ENCODE data around the gene TAF1A.

Gene TAF1A

GRCh38 chr1:222535455-222535854 is 54.3 kb downstream of the TAF1A start:
- DNase-seq (ENCODE audit: low read depth): no peak

- no peak for DNase-seq (ENCODE audit: low read depth)
Measured at GRCh38 chr1:222530852-222531251, 58.9 kb downstream of the TAF1A start.

GRCh38 chr1:222529916-222530315 is 59.8 kb downstream of the TAF1A start:
- no peak for DNase-seq (ENCODE audit: low read depth)

- DNase-seq (ENCODE audit: low read depth): no peak
Measured at GRCh38 chr1:222529181-222529580, 60.6 kb downstream of the TAF1A start.

GRCh38 chr1:222525951-222526350 is 63.8 kb downstream of the TAF1A start:
- no peak for DNase-seq (ENCODE audit: low read depth)

- no peak for DNase-seq (ENCODE audit: low read depth)
Measured at GRCh38 chr1:222523852-222524251, 65.9 kb downstream of the TAF1A start.

GRCh38 chr1:222522105-222522915 is 67.4 kb downstream of the TAF1A start:
- no peak for DNase-seq (ENCODE audit: low read depth)

GRCh38 chr1:222521299-222522104 is 68.2 kb downstream of the TAF1A start:
- no peak for DNase-seq (ENCODE audit: low read depth)

Data from T follicular helper cell (primary cell).